HG02981 (cell line): ENCODE measurements around the gene GP9.
A peak's percentile ranks its signal among the peaks of the same experiment; 100 is the strongest.

Experiments used
- ATAC-seq: cut with Tn5 transposase; IDR thresholded peaks from one replicate; pipeline ENCODE4 v1.9.1; 2021; ENCODE audit warnings: mild to moderate bottlenecking, moderate library complexity; ENCODE audit not compliant: unreplicated experiment

GP9 gene

DNA sequence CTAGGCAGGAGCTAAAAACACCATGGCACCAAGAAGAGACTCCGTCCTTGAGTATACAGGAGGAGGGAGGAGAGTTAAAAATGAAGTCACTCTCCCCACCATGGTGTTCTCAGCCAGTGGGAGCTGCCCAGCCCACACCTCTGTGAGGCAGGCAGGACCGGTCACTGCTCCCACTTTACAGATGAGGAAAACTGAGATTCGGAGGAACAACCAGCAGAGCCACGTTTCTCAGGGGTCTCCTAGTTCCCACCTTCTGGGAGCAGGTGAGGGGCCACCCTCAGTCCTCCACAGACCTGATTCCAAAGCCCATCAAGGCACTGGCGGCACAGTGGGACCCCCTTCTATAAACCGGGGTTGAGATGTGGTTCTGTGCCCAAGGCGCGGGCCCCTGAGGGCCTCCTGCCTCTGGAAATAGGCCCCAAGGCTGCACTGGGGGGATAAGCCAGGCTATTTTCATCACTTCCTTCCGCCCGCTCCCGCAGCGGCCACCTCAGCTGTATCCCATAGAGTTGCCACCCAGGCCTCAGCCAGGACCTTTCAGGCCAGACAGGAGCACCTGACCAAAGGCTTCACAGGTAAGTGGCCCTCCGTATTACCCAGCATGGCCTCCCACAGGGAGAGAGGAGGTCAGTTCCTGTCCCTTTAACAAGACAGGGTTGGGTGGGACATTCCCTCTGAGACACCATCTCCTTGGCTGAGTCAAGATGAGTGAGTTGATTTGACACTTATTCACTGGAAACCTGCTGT is at the start of gene GP9:
GP9 (plus strand) TSS at position 504 of the 747 bp plus-strand sequence. CDS start 961 bp downstream, outside the sequence.
- ATAC-seq: no peak

GRCh38 chr3:129013491-129013891 is 47.1 kb upstream of the GP9 start:
- no peak for ATAC-seq

GRCh38 chr3:129014148-129014547 is 46.4 kb upstream of the GP9 start:
- ATAC-seq: no peak

GRCh38 chr3:129014793-129015345 is 45.7 kb upstream of the GP9 start:
- no peak for ATAC-seq

DNA sequence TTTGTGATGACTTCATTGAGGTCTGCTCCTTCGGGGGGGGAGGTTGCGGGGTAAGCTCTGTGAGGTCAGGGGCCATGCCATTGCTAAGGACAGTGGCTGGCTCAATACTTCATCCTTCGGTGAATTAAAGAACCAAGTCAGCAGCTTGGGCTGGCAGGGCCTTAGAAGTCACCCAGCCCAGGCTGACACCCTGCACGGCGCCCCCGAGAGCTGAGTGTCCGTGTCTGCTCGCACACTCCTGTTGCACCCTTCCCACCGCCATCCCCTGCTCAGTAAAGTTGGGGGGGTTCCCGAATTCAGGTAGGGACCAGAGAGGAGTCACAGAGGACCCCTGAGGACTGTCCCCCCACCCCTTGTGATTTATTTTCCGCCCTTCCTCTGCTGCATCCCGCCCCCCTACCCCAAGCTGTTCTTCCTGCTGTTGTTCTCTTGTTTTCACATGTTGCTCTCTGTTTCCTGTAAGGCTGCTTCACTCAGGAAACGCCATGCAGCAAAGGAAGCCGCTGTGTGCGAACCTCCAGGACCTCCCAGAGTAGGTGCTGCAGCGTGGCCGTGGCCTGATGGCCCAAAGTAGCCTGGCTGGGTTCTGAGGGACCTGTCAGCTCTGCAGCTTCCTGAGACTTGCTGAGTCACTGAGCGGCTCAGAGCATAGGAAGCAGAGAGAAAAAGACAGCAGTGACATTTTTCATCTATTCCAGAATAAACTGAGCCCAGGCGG is 45.0 kb upstream of the GP9 start:
- ATAC-seq: no peak

DNA sequence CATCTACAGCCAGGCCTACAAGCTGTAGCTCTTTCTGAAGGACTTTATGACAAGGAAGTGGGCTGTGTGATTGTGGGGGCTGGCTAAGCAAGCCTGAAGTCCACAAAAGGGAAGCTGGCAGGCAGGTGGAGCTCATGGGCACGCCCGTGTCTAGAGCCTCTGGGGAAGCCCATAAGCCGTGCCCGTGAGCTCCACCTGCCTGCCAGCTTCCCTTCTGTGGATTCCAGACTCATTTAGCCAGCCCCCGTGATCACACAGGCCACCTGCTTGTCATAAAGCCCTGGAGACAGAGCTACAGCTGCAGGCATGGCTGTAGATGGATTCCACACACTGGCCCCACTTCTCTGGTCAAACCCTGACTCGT is 44.2 kb upstream of the GP9 start:
- no peak for ATAC-seq

- ATAC-seq: peak; percentile 75
Observed at GRCh38 chr3:129016720-129017483, 43.7 kb upstream of the GP9 start.

- no peak for ATAC-seq
Observed at GRCh38 chr3:129017484-129017899, 43.1 kb upstream of the GP9 start.

GRCh38 chr3:129018271-129018670 is 42.3 kb upstream of the GP9 start:
- no peak for ATAC-seq

- no peak for ATAC-seq
Observed at GRCh38 chr3:129018751-129019150, 41.8 kb upstream of the GP9 start.

DNA sequence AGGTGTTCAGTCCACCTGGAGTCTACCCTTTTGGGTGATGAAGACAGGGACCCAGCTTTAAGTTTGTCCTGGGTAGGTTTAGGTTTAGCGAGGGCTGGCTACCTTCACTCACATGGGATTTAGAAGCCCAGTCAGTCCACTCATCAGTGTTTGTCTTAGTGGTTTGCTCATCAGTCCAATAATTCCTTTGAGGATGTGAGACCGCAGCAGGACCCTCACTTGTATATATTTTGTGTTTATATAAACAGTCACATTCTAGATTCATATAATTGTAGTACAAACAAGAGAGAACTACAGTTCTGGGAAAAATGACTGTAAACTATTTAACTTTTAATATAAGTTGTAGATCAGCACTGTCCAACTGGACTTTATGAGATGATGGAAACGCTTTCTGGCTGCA is 41.3 kb upstream of the GP9 start:
- no peak for ATAC-seq

DNA sequence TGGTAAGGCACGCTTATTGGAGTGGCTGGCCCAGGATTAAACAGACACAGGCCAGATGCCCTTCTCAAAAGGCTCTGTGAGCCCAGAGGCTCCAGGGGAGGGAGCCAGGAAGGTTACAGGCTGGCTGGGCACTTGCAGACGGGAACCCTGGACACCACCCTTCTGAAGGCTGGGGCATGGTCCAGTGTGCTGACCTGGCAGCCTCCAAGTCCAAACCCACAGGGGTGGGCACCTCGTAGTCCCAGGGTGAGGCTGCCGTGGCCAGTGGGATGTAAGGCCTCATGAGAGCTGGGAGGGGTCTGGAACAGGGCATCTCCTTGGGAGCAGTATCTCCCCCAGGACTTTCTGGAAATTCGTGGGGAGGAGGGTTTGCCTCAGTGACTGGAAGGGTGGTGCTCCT is 39.9 kb upstream of the GP9 start:
- ATAC-seq: no peak

DNA sequence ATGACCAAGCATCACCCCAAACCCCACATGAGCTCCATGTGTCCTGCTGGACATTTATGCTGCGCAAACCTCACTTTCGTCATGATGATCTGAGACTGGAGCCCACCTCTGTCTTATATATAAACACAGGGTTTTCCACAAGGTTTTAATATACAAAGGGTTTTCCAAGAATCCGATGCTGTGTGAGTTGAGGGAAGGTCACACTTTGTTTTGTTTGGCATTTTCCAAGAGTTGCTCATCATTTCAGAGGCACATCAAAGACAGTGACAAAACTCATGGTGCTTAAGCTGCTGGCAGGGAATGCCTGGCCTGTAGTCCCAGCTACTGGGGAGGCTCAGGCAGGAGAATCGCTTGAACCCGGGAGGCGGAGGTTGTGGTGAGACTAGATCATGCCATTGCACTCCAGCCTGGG is 39.4 kb upstream of the GP9 start:
- no peak for ATAC-seq

DNA sequence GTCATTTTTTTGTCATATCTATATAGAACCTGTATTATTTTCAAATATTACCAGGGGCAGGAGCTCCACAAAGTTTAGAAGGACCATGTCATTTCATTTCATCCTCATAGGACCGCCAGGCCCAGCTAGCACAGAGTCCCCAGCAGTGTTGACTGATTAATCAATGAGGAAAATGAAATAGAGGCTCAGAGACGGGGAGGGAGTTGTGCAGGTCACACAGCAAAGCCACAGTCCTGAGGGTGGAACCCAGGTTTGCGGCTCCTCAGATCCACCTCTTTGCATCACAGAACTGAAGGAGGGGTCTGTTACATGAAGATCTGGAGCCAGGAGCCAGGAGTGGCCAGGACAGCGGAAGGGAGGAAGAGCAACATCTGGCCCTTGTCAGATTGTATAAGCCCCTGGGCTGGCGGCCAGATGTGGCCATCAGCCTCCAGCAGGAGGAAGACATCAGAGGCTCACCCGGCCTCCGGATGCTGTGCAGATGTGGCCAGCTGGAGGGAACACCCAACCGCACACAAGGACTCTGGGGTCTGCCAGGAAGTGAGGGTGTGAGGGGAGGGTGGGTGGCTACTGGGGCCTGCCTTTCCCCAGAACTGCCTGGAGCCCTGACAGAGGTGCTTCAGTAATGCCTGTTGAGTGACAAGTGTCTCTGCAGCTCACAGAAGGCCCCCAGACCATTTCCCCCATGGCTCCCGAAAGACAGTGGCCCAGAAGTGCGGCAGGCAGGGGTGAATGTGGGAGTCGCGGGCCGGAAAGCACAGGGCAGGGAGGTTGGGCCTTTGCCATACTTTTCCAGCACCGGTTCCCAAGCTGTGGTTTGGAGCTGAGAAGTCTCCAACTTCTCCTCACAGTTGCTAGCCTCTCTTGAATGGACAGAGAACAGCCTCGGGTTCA is 38.2 kb upstream of the GP9 start:
- ATAC-seq: no peak

- ATAC-seq: no peak
Observed at GRCh38 chr3:129023008-129023358, 37.6 kb upstream of the GP9 start.

GRCh38 chr3:129023909-129024308 is 36.7 kb upstream of the GP9 start:
- no peak for ATAC-seq

GRCh38 chr3:129025108-129025507 is 35.5 kb upstream of the GP9 start:
- ATAC-seq: no peak

DNA sequence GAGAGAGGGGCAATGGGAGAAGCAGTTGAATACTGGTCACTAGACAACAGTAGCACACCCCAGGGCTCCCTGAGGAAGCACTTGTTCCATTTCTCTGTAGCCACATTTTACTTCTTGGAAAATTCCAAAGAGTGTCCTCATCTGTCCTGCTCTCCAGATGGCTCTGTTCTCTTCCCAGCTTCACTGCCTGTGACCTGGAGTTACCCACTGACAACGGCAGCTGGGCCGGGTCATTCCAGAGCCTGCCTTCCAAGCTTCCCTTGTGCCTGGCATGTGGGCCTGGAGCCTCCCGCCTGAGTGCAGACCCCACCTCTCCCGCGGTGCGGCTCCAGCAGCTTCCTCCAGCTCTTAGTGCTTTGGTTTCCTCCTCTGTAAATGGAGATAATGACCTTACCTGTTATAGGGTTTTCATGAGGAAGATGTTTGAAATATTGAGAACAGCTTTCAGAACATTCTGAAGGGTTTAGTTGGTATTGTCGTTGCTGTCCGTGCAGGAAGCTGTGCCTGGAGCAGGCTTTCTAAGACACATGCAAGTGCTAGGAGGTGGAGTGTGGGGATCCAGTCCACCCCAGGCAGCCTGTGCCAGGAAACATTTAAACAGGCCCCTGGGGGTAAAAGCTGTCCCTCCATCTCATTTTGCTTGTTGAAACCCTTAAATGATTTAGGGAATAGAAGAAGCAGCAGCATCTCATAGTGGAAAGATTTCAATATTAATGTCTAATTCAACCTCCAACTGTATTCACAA is 34.7 kb upstream of the GP9 start:
- no peak for ATAC-seq

GRCh38 chr3:129026728-129027543 is 33.6 kb upstream of the GP9 start:
- peak; percentile 99 for ATAC-seq
